Vagina (tissue), 2 donors: ENCODE results near the gene QPCTL. TPM values are rescaled to one million over a fixed set of nuclear protein-coding genes. Genes with fewer than 3 reads are reported as not detected.

Experiments used
- DNase-seq, 2 donors: peaks; one replicate each; pipeline ENCODE4 v3.0.0-alpha.2; 2017; ENCODE audit errors: extremely low spot score in 2 of 2
- H3K27ac ChIP-seq: fragments of 200-600 bp; sonication (generic); one replicate; pipeline ENCODE4 v1.5.1; 2019
- H3K27me3 ChIP-seq: fragments of 200-600 bp; sonication (generic); one replicate; pipeline ENCODE4 v1.5.1; 2019
- H3K36me3 ChIP-seq, 2 donors: fragments of 200-600 bp; sonication (generic); one replicate each; pipeline ENCODE4 v1.5.1; 2017 to 2019
- H3K4me1 ChIP-seq: fragments of 200-600 bp; sonication (generic); one replicate; pipeline ENCODE4 v1.5.1; 2019
- H3K4me3 ChIP-seq, 2 donors: fragments of 200-600 bp; sonication (generic); 1 replicate in 1 of 2; 2 replicates in 1 of 2; pipeline ENCODE4 v1.5.1; 2016 to 2019
- H3K9me3 ChIP-seq: fragments of 200-600 bp; sonication (generic); one replicate; pipeline ENCODE4 v1.5.1; 2019
- CTCF ChIP-seq, 3 experiments: fragments of 450-650 bp in 2 of 3; fragments of 200-600 bp in 1 of 3; sonication (generic) in 1 of 3; IDR thresholded peaks; one replicate each; pipeline ENCODE4 v1.5.1; 2017 to 2019; ENCODE audit warnings: antibody characterized with exemption in 3 of 3, mild to moderate bottlenecking in 2 of 3, moderate library complexity in 2 of 3
- POLR2A ChIP-seq, 2 donors: fragments of 450-650 bp; IDR thresholded peaks; one replicate each; pipeline ENCODE4 v1.6.1; 2017; ENCODE audit warnings: antibody characterized with exemption in 2 of 2, mild to moderate bottlenecking in 2 of 2, moderate library complexity in 2 of 2
- POLR2AphosphoS5 ChIP-seq, 2 donors: sonication (generic); formaldehyde crosslinking; IDR thresholded peaks; one replicate each; pipeline ENCODE4 v1.9.0; 2017; ENCODE audit warnings: antibody characterized with exemption in 2 of 2, mild to moderate bottlenecking in 2 of 2, low read depth in 1 of 2; ENCODE audit not compliant: insufficient read depth in 1 of 2
- intact Hi-C: fragments of 100-400 bp; cut with DNase I; formaldehyde crosslinking; loops from one replicate; pipeline ENCODE4 v1.15.1; 2023
- total RNA-seq: library from RNA; depleted of rRNA; stranded (reverse); fragments of >200 nt; gene quantifications from one replicate; pipeline ENCODE4 v1.2.3, GENCODE V29; 2016

QPCTL gene
- total RNA-seq, 1 donor from 2014 or later = 4.7 TPM

GRCh38 chr19:45733160-45733810 is 40.8 kb downstream of the QPCTL start, which contains the start of gene MEIOSIN:
MEIOSIN (plus strand) TSS chr19:45733439; CDS start chr19:45735377, 1,938 bp downstream.
- Histone ChIP-seq H3K4me3 (no peak within 1 kb of the TSS), H3K27ac (no peak within 1 kb of the TSS), H3K36me3 (no peaks in the 10 kb centered on the region), H3K9me3 (no peaks in the 10 kb centered on the region), H3K4me1 (peaks cover 21% of the 10 kb centered on the region), H3K27me3 (no peaks in the 10 kb centered on the region)
- TF ChIP-seq CTCF (IDR thresholded peaks at IDR 0.05) = no peak
- no peak for TF ChIP-seq POLR2A (IDR thresholded peaks at IDR 0.05)
- no peak for TF ChIP-seq POLR2AphosphoS5 (IDR thresholded peaks at IDR 0.05; ENCODE audit: insufficient read depth in 1 of 2, low read depth in 1 of 2)
- no peak for DNase-seq
- intact Hi-C loops = no loop called here

DNA sequence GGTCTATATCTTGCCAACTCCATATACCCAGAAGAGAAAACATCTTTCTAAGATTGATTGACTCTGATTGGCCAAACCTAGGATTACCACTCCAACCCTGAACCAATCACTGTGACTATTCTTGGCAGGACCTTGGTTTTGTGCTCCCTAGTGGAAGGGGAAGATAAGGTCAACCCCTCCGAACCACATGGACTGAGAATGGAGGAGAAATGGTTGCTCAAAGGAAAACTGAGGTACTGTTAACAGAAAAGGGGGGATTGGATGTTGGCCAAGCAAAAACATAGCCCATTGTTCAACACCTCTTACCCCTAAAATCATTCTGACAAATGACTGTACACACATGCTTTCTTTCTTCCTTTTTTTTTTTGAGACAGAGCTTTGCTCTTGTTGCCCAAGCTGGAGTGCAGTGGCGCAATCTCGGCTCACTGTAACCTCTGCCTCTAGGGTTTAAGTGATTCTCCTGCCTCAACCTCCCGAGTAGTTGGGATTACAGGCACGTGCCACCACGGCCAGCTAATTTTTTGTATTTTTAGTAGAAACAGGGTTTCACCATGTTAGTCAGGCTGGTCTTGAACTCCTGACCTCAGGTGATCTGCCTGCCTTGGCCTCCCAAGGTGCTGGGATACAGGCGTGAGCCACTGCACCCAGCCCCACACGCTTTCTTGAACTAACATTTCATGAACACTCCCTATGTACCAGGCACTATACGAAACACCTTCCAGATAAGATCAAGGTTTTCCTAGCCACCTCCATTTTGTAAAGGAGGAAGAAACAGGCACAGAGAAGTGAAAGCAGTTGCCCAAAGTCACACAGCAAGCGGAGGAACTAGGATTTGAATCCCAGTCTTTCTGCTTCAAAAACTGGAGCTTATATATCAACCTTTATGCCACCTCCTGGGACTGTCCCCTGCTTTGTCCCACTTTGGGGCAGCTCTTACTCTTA is 47.3 kb downstream of the QPCTL start:
- no peaks in the 10 kb centered on the region for H3K4me1 ChIP-seq
- no peak overlapping the region for H3K4me3 ChIP-seq
- intact Hi-C loops = no loop called here
- H3K27ac ChIP-seq = no peak overlapping the region
- DNase-seq = no peak
- no peaks in the 10 kb centered on the region for H3K36me3 ChIP-seq
- H3K9me3 ChIP-seq = no peaks in the 10 kb centered on the region
- no peak for TF ChIP-seq POLR2A (IDR thresholded peaks at IDR 0.05)
- no peak for TF ChIP-seq CTCF (IDR thresholded peaks at IDR 0.05)
- TF ChIP-seq POLR2AphosphoS5 (IDR thresholded peaks at IDR 0.05; ENCODE audit: insufficient read depth in 1 of 2, low read depth in 1 of 2) = no peak
- no peaks in the 10 kb centered on the region for H3K27me3 ChIP-seq

GRCh38 chr19:45742969-45743368 is 50.5 kb downstream of the QPCTL start:
- no peaks in the 10 kb centered on the region for H3K27me3 ChIP-seq
- DNase-seq = no peak
- H3K9me3 ChIP-seq = no peaks in the 10 kb centered on the region
- no peak overlapping the region for H3K4me3 ChIP-seq
- no peak for TF ChIP-seq CTCF (IDR thresholded peaks at IDR 0.05)
- no peak for TF ChIP-seq POLR2AphosphoS5 (IDR thresholded peaks at IDR 0.05; ENCODE audit: insufficient read depth in 1 of 2, low read depth in 1 of 2)
- no peak for TF ChIP-seq POLR2A (IDR thresholded peaks at IDR 0.05)
- no peaks in the 10 kb centered on the region for H3K36me3 ChIP-seq
- H3K27ac ChIP-seq = no peak overlapping the region
- intact Hi-C loops = no loop called here
- H3K4me1 ChIP-seq = no peaks in the 10 kb centered on the region

- no peak for DNase-seq
- intact Hi-C loops = no loop called here
- Histone ChIP-seq H3K27me3 (no peaks in the 10 kb centered on the region), H3K4me3 (no peak overlapping the region), H3K27ac (no peak overlapping the region), H3K36me3 (no peaks in the 10 kb centered on the region), H3K4me1 (no peaks in the 10 kb centered on the region), H3K9me3 (no peaks in the 10 kb centered on the region)
- TF ChIP-seq CTCF (IDR thresholded peaks at IDR 0.05) (no peak), POLR2AphosphoS5 (IDR thresholded peaks at IDR 0.05; ENCODE audit: insufficient read depth in 1 of 2, low read depth in 1 of 2) (no peak), POLR2A (IDR thresholded peaks at IDR 0.05) (no peak)
Measured at GRCh38 chr19:45745606-45746005, 53.1 kb downstream of the QPCTL start.
